HEK293 (cell line): ENCODE data around the gene SCRT2.
"Not testable (repeated sequence)": the region's sequence is repeated elsewhere in the genome, so short reads cannot be mapped to it uniquely, and the experiment has no call there.

Experiments
- CTCF ChIA-PET: fragments of 350-600 bp; formaldehyde crosslinking; extraction: SDS; loops from one replicate; lab custom pipeline; 2021; ENCODE audit warnings: antibody characterized with exemption; lab: Yijun Ruan, JAX
- POLR2A ChIA-PET: fragments of 300-600 bp; formaldehyde crosslinking; extraction: SDS; loops from one replicate; lab custom pipeline; 2020; ENCODE audit warnings: antibody characterized with exemption, inconsistent platforms; lab: Yijun Ruan, JAX
- H3K27ac ChIP-seq: fragments of 200-500 bp; sonication (Bioruptor generic); 2 replicates; pipeline ENCODE4 v1.5.1; 2014; ENCODE audit warnings: low read depth, low read length, control low read depth, inconsistent platforms; ENCODE audit errors: extremely low read depth
- H3K36me3 ChIP-seq, 2 experiments: fragments of 200-500 bp in 1 of 2; sonication (Bioruptor generic) in 1 of 2; 1 replicate in 1 of 2; 2 replicates in 1 of 2; pipeline ENCODE4 v1.5.1; 2014 to 2017; ENCODE audit warnings: inconsistent platforms in 2 of 2, low read length in 2 of 2; ENCODE audit not compliant: control insufficient read depth in 2 of 2, insufficient read depth in 1 of 2
- H3K4me1 ChIP-seq: fragments of 200-500 bp; sonication (Bioruptor generic); 2 replicates; pipeline ENCODE4 v1.5.1; 2014; ENCODE audit warnings: mild to moderate bottlenecking, low read length, inconsistent platforms; ENCODE audit not compliant: control insufficient read depth, insufficient read depth
- H3K4me3 ChIP-seq: 2 replicates; pipeline ENCODE4 v1.5.1; 2011; ENCODE audit warnings: low read depth, mild to moderate bottlenecking, control low read depth, low read length, moderate library complexity
- H3K9me3 ChIP-seq: fragments of 200-500 bp; sonication (Bioruptor generic); 2 replicates; pipeline ENCODE4 v1.5.1; 2014; ENCODE audit warnings: low read depth, low read length, inconsistent platforms; ENCODE audit not compliant: control insufficient read depth, insufficient read depth
- FEZF1 ChIP-seq: fragments of 450-650 bp; formaldehyde crosslinking; IDR thresholded peaks from 2 replicates; pipeline ENCODE4 v1.5.1; 2016; ENCODE audit warnings: missing biosample characterization, missing genetic modification characterization
- HOXC10 ChIP-seq: sonication (generic); formaldehyde crosslinking; IDR thresholded peaks from 2 replicates; pipeline ENCODE4 v1.8.1; 2023; ENCODE audit warnings: mild to moderate bottlenecking, missing genetic modification reagents
- HOXD13 ChIP-seq: sonication (generic); formaldehyde crosslinking; IDR thresholded peaks from 2 replicates; pipeline ENCODE4 v1.8.0; 2022; ENCODE audit warnings: missing genetic modification reagents, borderline replicate concordance
- KLF16 ChIP-seq: fragments of 450-650 bp; formaldehyde crosslinking; IDR thresholded peaks from 2 replicates; pipeline ENCODE4 v1.5.1; 2017; ENCODE audit warnings: missing biosample characterization, missing genetic modification characterization
- KLF9 ChIP-seq: fragments of 450-650 bp; formaldehyde crosslinking; IDR thresholded peaks from 2 replicates; pipeline ENCODE4 v1.5.1; 2016; ENCODE audit warnings: missing biosample characterization, missing genetic modification characterization, low read depth
- REST ChIP-seq: fragments of 450-650 bp; formaldehyde crosslinking; IDR thresholded peaks from 2 replicates; pipeline ENCODE4 v1.5.1; 2016; ENCODE audit warnings: missing biosample characterization, missing genetic modification characterization
- SALL2 ChIP-seq: fragments of 450-650 bp; formaldehyde crosslinking; IDR thresholded peaks from 2 replicates; pipeline ENCODE4 v1.5.0; 2017; ENCODE audit warnings: missing biosample characterization, mild to moderate bottlenecking, missing genetic modification characterization, borderline replicate concordance
- ZBTB20 ChIP-seq: fragments of 450-650 bp; formaldehyde crosslinking; IDR thresholded peaks from 2 replicates; pipeline ENCODE4 v1.5.1; 2016; ENCODE audit warnings: missing biosample characterization, missing genetic modification characterization
- ZFP41 ChIP-seq: fragments of 450-650 bp; formaldehyde crosslinking; IDR thresholded peaks from 2 replicates; pipeline ENCODE4 v1.5.1; 2016; ENCODE audit warnings: missing biosample characterization, missing genetic modification characterization, borderline replicate concordance
- ZNF140 ChIP-seq: fragments of 450-650 bp; formaldehyde crosslinking; IDR thresholded peaks from 2 replicates; pipeline ENCODE4 v1.5.1; 2016; ENCODE audit warnings: missing biosample characterization, missing genetic modification characterization
- ZNF2 ChIP-seq: fragments of 450-650 bp; formaldehyde crosslinking; IDR thresholded peaks from 2 replicates; pipeline ENCODE4 v1.5.1; 2016; ENCODE audit warnings: missing biosample characterization, missing genetic modification characterization
- ZNF239 ChIP-seq: fragments of 450-650 bp; formaldehyde crosslinking; IDR thresholded peaks from 2 replicates; pipeline ENCODE4 v1.5.1; 2016; ENCODE audit warnings: missing biosample characterization, missing genetic modification characterization
- ZNF416 ChIP-seq: fragments of 450-650 bp; formaldehyde crosslinking; IDR thresholded peaks from 2 replicates; pipeline ENCODE4 v1.5.1; 2016; ENCODE audit warnings: missing biosample characterization, missing genetic modification characterization
- ZNF529 ChIP-seq: fragments of 450-650 bp; formaldehyde crosslinking; IDR thresholded peaks from 2 replicates; pipeline ENCODE4 v1.5.1; 2017; ENCODE audit warnings: missing genetic modification characterization, missing biosample characterization; ENCODE audit not compliant: insufficient replicate concordance
- ZNF626 ChIP-seq: fragments of 450-650 bp; sonication (Bioruptor Pico); formaldehyde crosslinking; IDR thresholded peaks from 2 replicates; pipeline ENCODE4 v1.5.1; 2018; ENCODE audit warnings: missing biosample characterization, missing genetic modification characterization, inconsistent platforms
- ZNF707 ChIP-seq: fragments of 450-650 bp; formaldehyde crosslinking; IDR thresholded peaks from 2 replicates; pipeline ENCODE4 v1.5.1; 2016; ENCODE audit warnings: missing biosample characterization, missing genetic modification characterization
- ZSCAN23 ChIP-seq: fragments of 450-650 bp; formaldehyde crosslinking; IDR thresholded peaks from 2 replicates; pipeline ENCODE4 v1.5.1; 2016; ENCODE audit warnings: missing biosample characterization, missing genetic modification characterization
- TF ChIP-seq, protein P1 (sequence below): fragments of 450-650 bp; formaldehyde crosslinking; IDR thresholded peaks from 2 replicates; pipeline ENCODE4 v1.5.0; 2017; ENCODE audit warnings: missing biosample characterization, missing genetic modification characterization, borderline replicate concordance
- TF ChIP-seq, protein P2 (sequence below): fragments of 450-650 bp; formaldehyde crosslinking; IDR thresholded peaks from 2 replicates; pipeline ENCODE4 v1.5.1; 2017; ENCODE audit warnings: missing biosample characterization, missing genetic modification characterization

Gene SCRT2

DNA sequence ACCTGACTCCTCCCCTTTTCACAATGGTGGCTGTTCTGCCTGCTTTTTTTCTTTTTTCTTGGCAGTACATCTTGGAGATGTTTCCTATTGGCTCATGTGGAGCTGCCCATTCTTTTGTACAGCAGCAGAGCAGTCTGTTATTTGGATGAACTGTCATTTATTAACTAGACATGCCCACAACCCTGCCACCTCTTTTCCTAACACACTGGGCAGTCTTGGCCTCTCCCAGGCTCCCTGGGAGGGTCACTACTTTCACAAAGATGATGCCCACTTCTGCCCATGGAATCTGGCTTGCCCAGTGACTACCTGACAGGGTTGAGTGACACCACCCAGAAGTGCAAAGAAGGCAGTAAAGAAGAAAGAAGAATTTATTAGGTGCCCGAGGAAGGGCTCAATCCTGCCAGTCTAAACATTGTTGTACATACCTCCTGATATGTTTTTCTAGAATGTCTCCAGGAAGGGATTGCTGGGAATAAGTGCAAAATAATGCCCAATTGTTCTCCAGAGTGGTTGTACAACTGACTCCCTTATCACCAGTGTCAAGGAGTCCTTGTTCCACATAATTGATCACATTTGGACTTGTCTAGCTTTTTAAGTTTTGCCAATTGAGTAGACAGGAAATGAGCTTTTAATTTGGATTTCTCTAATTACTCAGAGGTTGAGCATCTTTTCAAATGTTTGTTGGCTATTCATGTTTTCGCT lies 19.7 kb upstream of the SCRT2 start:
- ChIA-PET CTCF (interaction anchor here (0.6 to 2.5 kb wide), 4 partner anchors 26 to 104 kb away, joined by 3 to 10 read pairs (median 4); no protein-coding TSS in a partner anchor), POLR2A (no interaction called here)
- Histone ChIP-seq H3K27ac (no peak overlapping the region), H3K9me3 (no peaks in the 10 kb centered on the region), H3K4me1 (no peaks in the 10 kb centered on the region), H3K4me3 (no peak overlapping the region), H3K36me3 (no peaks in the 10 kb centered on the region)
- TF ChIP-seq, protein P1, sequence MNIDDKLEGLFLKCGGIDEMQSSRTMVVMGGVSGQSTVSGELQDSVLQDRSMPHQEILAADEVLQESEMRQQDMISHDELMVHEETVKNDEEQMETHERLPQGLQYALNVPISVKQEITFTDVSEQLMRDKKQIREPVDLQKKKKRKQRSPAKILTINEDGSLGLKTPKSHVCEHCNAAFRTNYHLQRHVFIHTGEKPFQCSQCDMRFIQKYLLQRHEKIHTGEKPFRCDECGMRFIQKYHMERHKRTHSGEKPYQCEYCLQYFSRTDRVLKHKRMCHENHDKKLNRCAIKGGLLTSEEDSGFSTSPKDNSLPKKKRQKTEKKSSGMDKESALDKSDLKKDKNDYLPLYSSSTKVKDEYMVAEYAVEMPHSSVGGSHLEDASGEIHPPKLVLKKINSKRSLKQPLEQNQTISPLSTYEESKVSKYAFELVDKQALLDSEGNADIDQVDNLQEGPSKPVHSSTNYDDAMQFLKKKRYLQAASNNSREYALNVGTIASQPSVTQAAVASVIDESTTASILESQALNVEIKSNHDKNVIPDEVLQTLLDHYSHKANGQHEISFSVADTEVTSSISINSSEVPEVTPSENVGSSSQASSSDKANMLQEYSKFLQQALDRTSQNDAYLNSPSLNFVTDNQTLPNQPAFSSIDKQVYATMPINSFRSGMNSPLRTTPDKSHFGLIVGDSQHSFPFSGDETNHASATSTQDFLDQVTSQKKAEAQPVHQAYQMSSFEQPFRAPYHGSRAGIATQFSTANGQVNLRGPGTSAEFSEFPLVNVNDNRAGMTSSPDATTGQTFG (tag by site-specific recombination): no peak
- TF ChIP-seq ZFP41 (tag by site-specific recombination): no peak
- TF ChIP-seq, protein P2, sequence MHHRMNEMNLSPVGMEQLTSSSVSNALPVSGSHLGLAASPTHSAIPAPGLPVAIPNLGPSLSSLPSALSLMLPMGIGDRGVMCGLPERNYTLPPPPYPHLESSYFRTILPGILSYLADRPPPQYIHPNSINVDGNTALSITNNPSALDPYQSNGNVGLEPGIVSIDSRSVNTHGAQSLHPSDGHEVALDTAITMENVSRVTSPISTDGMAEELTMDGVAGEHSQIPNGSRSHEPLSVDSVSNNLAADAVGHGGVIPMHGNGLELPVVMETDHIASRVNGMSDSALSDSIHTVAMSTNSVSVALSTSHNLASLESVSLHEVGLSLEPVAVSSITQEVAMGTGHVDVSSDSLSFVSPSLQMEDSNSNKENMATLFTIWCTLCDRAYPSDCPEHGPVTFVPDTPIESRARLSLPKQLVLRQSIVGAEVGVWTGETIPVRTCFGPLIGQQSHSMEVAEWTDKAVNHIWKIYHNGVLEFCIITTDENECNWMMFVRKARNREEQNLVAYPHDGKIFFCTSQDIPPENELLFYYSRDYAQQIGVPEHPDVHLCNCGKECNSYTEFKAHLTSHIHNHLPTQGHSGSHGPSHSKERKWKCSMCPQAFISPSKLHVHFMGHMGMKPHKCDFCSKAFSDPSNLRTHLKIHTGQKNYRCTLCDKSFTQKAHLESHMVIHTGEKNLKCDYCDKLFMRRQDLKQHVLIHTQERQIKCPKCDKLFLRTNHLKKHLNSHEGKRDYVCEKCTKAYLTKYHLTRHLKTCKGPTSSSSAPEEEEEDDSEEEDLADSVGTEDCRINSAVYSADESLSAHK: no peak
- TF ChIP-seq KLF16 (tag by site-specific recombination): no peak
- TF ChIP-seq ZSCAN23: no peak
- no peak for TF ChIP-seq ZNF239 (tag by site-specific recombination)
- no peak for TF ChIP-seq SALL2
- no peak for TF ChIP-seq REST

DNA sequence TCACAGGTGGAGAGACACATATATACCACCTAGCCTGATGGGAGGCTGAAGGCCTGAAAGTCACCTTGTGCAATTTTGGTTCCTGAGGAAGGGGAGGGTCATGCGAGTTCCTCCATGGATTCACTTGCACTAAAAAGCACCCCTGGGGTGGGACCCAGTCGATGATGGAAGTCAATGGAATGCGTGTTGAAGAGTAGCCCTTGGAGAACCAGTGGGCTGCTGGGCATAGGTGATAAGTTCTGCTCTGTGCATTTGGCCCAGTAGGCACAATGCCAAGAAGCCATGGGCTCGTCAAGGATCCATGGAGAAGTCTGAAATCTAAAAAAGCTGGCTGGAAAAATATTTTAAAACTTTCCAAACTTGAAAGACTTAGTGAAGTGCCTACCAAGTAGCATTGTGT lies 18.9 kb upstream of the SCRT2 start:
- H3K4me1 ChIP-seq: no peaks in the 10 kb centered on the region
- no peaks in the 10 kb centered on the region for H3K36me3 ChIP-seq
- H3K4me3 ChIP-seq: no peak overlapping the region
- CTCF ChIA-PET: interaction anchor here (0.6 to 2.5 kb wide), 2 partner anchors 28 to 105 kb away, joined by 3 to 10 read pairs; no protein-coding TSS in a partner anchor
- TF ChIP-seq ZNF2 (tag by site-specific recombination): no peak
- no peak for TF ChIP-seq ZNF416 (tag by site-specific recombination)
- no peak for TF ChIP-seq ZNF707 (tag by site-specific recombination)
- TF ChIP-seq FEZF1 (tag by site-specific recombination): no peak
- TF ChIP-seq KLF9: no peak
- no peak for TF ChIP-seq ZNF626 (tag by site-specific recombination)
- no peak for TF ChIP-seq HOXD13 (CRISPR knock-in tag)
- TF ChIP-seq ZBTB20 (tag by site-specific recombination): no peak
- TF ChIP-seq ZNF529 (tag by site-specific recombination): no peak
- no peak for TF ChIP-seq ZNF140 (tag by site-specific recombination)
- no peak for TF ChIP-seq HOXC10 (CRISPR knock-in tag)
- TF ChIP-seq, all 188 proteins: peak for 0
- POLR2A ChIA-PET: no interaction called here
- Histone ChIP-seq H3K27ac (no peak overlapping the region), H3K9me3 (no peaks in the 10 kb centered on the region)

- H3K9me3 ChIP-seq, H3K4me1 ChIP-seq, H3K27ac ChIP-seq, POLR2A ChIA-PET, H3K36me3 ChIP-seq, H3K4me3 ChIP-seq, CTCF ChIA-PET: not testable (repeated sequence)
Observed at GRCh38 chr20:693786-694185, 18.2 kb upstream of the SCRT2 start.
